RPMI7951 (cell line): ENCODE data around the gene HIGD1B. TPM values are rescaled to one million over a fixed set of nuclear protein-coding genes. Genes with fewer than 3 reads are reported as not detected.
"Not testable (repeated sequence)": the region's sequence is repeated elsewhere in the genome, so short reads cannot be mapped to it uniquely, and the experiment has no call there.

Source experiments
- DNase-seq: peaks from one replicate; pipeline ENCODE4 v3.0.0-alpha.2; 2012; ENCODE audit warnings: low read depth
- total RNA-seq: library from RNA; depleted of rRNA; stranded (reverse); fragments of >200 nt; shearing (Covaris generic); gene quantifications from 2 replicates; pipeline ENCODE4 v1.2.3, GENCODE V29; 2014; rRNA removed

The HIGD1B gene
- total RNA-seq = not detected in 2 replicates

DNA sequence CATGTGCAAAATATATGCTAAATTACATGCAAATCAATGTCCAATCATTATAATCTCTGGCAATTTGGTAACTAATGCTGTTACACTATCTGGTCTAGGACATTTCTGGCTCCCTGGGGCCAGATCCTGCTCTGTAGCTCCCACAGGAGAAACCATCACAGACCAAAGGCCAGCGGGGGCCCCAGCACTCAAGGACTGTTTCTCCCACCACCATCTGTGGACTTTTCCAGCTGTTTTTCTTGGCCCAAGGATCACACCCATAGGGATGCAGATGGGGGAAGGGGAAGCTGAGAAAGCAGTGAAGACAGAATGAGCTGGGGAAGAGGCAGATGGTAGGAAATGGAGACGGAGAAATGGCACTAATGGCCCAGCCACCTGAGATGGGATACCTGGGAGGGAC lies at the start of gene HIGD1B:
TSS of gene HIGD1B (plus strand) at position 298 of the 400 bp plus-strand sequence. CDS start 270 bp downstream, outside the sequence.
- DNase-seq = no peak

DNA sequence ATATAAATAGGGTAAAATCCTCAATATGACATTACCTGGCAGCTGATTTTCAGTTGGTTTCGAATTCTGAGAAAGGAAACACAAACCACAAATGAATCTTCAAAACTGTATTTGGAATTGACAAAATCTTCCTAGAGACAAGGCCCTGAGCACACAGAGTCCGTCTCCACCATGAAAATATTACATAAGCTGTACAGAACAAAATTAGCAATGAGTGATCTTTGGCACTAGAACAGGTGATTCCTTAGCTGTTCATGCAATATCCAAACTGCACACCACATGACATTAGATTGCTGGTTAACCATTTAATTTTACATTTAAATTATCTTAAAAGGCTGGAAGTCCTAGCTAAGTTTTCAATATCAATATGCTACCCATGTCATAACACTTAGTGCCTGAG lies 49.3 kb upstream of the HIGD1B start:
- DNase-seq = no peak

DNA sequence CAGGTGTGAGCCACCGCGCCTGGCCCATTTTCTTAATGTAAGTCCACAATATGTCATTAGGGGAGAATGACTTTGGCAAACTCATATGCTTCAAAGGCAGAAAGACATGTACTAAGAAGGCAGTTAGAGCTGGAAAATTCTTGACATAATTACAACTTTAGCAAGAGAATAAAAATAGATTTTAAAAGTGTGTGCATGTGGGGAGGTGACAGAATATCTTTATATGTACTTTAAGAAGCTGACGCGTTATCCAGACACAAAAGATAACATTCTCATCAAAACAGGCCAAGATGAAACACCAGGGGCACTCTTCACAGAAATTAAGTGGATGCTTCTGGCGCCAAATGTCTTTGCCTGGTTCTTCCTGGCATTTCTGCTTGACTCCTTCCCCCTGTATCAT lies 45.8 kb upstream of the HIGD1B start:
- no peak for DNase-seq

DNA sequence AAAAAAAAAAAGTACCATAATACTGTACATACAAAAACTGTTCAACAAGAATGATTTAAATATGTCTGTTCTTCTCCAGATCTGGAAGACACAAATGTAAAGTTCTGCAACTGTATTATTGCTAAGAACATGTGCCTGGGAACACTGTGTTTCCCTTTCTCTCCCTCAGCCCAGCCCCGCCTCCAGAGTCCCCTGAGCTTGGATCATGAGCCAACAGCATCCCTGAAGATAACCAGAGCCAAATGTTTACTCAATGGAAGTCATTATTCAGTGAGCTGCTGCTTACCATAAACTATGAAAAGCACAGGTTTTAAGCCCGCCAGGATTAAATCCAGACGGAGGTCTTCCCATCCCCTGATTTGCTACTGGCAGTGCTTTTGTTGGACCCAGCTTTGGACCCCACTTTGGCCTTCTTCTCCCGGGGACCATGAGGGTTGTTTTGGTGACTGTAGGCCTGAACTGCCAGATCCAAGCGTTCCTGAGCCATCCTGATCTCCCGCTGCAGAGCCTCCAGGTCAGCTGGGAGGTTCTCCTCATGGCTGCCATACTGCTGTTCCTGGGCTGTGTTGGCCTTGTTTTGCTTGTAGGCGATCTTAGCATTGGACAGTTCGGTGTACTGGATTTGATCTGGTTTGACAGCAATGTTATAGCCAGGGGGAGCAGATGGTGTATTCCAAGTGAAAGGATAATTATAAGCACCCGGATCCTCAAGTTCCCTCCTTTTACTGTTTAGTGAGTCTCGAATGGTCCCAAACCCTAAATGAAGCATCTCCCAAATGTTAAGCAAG lies 43.2 kb upstream of the HIGD1B start:
- DNase-seq = no peak

DNA sequence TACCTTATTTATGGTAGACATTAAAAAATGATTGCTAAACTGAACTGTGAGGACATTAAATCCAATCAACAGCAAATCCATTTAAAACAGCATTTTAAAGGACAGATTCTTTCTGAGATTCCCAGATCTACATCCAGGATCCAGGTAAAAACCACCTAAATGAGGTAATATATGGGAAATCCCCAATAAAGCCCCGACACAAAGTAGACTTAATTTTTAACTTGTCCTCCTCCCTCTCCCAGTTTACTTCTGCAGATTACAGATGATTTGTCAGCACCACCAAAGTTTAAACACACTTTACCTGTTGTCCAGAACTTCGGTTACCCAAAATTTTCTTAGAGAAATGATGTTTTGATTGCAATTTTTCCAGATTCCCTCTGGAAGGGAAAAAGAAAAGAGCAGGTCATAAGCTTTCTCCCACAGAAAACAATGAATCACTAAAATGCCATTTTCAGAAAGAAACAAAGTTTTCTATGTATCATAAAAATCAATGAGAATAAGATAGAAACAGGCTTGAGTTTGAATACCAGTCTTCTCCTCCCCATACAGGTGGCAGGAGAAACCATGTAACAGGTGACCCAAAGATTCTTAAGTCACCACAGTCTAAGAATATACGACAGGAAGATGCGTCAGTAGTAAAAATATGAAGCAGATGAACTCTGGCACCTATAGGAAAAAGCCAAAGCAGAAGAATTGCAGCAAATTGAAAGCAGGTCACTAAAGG lies 40.4 kb upstream of the HIGD1B start:
- no peak for DNase-seq

DNA sequence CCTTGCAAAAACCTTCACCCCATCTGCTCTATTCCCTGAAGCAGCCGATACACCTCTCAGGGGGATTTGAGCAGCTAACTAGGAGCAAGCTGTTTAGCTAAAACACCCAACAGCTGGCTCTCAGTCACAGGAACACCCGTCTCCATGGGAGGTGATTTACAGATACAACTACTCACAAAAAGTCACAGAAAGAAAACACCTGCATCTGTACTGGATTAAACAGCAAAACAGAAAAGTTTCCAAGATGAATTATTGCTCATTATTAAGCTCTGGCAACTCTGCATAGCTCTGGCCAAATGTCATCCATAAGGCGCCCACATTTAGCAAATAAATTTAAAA lies 39.9 kb upstream of the HIGD1B start:
- DNase-seq = no peak

DNA sequence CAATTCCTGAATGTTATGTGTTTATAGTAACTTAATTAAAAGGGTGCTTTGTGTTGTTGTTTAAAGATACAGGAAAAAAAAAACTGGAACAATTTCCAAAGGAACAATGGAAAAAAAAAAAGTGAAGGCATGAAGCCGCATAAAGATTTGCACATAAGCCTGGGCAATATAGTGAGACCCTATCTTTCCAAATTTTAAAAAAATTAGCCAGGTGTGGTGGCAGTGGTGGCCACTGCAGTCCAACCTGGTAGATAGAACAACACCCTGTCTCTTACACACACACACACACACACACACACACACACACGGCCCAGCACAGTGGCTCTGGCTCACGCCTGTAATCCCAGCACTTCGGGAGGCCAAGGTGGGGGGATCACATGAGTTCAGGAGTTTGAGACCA lies 39.5 kb upstream of the HIGD1B start:
- no peak for DNase-seq

DNA sequence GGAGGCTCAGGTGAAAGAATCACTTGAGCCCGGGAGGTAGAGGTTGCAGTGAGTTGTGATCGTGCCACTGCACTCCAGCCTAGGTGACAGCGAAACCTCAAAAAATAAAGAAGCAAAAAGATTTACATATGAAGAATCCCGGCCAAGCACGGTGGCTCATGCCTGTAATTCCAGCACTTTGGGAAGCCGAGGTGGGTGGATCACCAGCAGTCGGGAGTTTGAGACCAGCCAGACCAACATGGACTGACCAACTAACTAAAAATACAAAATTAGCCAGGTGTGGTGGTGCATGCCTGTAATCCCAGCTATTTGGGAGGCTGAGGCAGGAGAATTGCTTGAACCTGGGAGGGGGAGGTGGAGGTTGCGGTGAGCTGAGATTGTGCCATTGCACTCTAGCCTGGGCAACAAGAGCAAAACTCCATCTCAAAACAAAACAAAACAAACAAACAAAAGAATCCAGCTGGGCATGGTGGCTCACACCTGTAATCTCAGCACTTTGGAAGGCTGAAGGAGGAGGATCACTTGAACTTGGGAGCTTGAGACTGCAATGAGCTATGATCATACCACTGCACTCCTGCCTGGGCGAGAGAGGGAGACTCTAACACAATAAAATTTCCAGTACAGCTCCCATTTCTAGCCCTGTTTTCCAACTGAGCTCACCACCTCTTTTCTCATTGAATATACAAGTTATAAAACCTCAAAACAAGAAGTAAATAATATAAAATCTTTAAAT lies 38.9 kb upstream of the HIGD1B start:
- DNase-seq = not testable (repeated sequence)

DNA sequence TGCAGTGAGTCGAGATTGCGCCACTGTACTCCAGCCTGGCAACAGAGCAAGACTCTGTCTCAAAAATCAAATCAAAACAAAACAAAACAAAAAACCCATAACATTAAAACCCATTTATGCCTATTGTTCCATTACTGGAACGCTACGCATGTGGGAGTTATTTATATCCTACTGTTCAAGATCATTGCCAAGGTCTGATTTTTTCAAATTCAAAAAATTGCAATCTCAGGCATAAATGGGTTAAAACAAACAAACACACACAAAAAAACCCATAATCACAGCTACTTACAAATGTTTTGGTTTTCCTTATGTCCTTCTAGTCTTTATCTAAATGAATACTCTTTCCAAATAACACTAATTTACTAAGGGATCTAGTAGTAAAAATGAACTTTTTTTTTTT lies 35.4 kb upstream of the HIGD1B start:
- DNase-seq = no peak

DNA sequence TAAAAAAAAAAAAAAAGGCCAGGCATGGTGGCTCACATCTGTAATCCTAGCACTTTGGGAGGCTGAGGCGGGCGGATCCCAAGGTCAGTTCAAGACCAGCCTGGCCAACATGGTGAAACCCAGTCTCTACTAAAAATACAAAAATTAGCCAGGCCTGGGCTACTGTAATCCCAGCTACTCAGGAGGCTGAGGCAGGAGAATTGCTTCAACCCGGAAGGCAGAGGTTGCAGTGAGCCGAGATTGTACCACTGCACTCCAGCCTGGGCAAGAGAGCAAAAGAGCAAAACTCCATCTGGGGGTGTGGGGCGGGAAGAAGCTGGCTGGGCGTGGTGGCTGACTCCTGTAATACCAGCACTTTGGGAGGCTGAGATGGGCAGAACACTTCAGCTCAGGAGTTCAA lies 29.2 kb upstream of the HIGD1B start:
- DNase-seq = not testable (repeated sequence)

DNA sequence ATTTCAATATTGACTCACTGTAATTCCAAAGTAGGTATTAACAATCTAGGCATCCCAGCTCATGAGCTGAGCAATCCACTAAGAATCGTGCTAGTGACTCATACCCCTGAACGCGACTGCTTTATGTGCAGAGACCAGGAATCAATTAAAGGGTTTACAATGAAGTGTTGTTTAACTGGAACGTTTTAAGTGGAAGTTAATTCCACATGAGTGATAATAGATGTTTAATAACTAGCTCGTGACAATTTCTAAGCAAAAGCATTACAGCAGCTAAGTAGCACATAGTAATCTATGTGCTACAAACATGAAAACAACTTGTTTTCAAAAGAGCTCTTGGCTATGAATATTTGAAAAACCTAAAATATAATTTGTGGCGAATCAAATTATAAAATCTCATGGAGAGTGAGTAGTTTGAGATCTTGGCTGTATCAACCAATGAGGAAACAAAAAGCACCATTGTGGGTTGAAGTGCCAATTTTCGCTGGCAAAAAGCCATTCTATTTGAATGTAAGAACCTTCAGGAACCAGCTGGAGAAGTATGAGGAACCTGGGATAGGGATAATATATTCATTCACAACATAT lies 27.0 kb upstream of the HIGD1B start:
- DNase-seq = peak; percentile 88

DNA sequence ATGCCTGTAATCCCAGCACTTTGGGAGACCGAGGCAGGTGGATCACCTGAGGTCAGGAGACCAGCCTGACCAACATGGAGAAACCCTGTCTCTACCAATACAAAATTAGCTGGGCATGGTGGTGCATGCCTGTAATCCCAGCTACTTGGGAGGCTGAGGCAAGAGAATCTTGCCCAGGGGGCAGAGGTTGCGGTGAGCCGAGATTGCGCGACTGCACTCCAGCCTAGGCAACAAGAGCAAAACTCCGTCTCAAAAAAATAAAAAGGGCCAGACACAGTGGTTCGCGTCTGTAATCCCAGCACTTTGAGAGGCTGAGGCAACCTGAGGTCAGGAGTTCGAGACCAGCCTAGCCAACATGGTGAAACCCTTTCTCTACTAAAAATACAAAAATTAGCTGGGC lies 22.4 kb upstream of the HIGD1B start:
- not testable (repeated sequence) for DNase-seq

DNA sequence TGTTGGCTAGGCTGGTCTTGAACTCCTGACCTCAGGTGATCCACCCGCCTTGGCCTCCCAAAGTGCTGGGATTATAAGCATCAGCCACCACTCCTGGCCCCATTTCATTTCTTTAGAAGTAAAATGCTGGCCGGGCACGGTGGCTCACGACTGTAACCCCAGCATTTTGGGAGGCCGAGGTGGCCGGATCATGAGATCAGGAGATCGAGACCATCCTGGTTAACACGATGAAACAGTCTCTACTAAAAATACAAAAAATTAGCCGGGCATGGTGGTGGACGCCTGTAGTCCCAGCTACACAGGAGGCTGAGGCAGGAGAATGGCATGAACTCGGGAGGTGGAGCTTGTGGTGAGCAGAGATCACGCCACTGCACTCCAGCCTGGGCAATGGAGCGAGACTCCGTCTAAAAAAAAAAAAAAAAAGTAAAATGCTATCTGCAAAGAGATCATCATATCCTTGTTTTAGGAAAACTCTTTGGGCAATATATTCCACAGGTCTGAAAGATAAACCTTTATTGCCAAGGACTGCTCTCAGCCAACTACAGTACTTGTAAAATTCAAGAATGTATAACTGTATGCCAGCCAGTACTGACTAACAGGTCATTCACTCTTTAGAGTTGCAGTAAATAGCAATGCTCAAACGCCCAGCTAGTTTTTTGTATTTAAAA lies 21.4 kb upstream of the HIGD1B start:
- DNase-seq = peak; percentile 51

DNA sequence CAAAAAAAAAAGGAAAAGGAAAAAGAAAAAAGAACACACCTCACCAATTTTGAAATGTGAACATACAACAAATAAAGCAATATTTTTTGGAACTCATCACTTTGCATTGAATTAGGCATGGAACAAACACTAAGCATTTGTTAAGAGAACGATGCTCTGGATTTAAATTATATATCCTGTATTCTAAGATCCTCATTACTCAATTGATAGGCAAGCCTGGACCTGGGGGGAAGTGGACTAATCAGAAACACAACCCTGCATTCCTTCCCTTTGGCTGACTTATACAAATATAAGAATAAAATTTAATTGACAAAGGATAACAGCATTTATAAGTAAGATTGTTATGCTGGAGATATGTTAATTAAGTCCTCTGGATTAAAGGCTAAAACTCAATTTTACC lies 19.8 kb upstream of the HIGD1B start:
- DNase-seq = no peak

DNA sequence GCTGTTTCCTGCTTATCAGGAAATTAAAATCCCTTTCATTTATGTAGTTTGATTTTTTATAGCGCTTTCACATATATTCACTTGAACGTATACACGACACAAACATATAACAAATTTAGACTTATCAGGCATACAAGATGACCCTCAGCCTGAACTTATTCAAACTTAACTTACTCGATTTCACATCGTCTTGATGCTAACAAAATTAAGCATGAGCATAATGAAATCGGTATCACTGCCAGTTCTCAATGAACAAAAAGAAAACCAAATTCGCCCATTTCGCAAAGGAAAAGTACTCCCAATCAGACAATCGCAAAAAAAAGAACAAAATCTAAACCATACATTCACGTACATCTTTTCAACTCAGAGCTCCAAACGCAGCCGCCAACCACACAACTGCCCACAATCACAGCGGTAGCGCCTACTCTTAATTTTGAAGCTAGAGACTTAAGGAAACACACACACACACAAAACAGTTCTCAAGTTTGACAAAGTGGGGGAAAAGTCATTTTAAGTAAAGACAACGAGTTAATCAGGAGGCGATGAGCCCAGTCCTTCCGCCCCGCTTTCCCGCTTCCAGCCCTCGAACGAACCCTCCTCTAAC lies 18.7 kb upstream of the HIGD1B start:
- DNase-seq = no peak

DNA sequence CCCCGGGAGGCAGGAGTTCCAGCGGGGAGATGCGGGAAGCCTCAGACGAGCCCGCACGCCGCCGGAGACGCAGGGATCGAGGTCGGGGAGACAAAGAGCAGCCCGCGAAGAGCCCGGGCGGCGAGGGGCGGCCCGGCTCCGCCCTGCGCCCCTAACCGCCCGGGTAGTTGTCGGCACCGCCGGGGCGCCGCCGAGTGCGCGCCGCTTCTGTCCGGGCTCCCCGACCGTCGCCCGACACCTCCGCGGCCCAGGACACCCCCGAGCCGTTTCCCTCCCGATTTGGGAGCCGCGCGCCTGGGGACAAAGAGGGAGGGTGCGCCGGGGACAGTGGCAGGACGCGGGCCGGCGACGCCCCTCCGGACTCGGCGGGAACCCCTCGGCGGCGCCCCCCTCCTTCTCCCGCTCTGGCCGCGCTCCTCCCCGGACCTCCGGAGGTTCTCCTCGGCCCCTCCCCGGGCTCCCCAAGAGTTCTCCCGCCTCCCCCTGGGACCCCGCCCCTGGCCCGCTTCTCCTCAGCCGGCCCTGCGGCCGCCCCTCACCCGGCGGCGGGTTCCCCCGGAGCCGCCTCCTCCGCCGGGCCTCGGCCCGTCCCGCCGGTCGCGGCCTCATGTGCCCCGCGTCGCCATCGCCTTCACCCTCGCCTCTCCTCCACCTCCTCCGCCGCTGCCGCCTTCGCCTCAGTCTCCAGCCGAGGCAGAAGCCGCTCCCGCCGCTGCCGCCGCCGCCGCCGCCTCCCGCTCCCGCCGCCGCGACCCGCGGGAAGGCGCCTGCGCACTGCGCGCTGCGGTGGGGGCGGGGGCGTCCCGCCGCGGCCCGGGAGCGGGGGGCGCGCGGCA lies 17.9 kb upstream of the HIGD1B start, which contains the start of gene GJC1:
TSS of gene GJC1 (minus strand) at position 765 of the 836 bp plus-strand sequence. CDS start 24,470 bp downstream, outside the sequence.
- DNase-seq = peak; percentile 61

DNA sequence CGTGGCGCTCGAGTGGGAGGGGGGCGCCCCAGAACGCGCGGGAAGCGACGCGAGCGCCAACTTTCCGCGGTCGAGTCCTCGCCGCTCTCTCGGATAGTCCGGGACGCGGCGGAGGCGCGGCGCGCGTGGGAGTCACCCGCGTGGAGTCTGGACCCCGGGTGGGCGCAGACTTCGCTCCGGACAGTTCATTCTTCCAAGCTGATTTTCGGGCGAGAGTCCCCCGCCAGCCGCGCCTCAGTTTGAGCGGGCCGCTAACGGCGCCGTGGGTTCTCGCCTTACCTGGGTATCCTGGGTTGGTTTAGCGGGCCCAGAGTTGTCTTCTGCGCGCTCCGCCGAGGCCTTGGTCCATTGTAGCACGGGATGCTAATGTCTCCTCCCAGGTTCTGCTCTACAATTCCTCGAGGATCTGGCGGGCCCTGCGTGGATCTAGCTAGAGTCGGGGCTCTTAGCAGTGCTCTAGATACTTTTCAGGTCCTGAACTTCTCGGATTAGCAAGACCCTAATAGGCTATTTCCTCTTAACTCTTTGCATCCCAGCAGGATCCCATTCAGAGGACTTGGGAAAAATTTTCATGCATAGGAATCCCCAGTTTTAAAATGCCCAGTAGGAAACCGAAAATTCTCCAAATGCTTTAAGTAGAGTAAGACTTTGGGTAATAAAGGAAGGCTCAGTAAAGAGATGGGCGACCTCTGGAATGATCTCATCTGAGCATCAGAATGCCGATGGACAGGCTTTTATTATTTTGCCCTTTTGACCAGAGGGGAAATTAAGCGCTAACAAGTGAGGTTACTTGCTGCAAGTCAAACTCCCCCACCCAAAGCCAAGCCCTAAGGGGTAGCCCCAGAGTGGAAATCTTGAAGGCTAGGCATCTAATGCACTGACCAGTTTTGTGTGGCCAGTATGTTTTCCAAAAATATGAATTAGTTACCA lies 17.1 kb upstream of the HIGD1B start:
- DNase-seq = peak; percentile 29

DNA sequence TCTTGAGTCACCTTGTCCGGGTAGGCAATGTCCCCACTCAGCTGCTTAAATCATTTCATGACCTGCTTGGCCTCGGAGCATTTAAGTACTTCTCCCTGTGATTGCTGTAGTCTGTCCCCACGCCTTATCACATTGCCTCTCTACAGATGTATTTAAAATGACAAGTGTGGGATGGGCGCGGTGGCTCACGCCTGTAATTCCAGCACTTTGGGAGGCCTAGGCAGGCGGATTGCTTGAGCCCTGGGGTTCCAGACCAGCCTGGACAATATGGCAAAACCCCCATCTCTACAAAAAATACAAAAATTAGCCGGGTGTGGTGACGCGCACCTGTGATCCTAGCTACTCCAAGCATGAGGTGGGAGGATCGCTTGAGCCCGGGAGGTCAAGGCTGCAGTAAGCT lies 16.3 kb upstream of the HIGD1B start:
- DNase-seq = no peak

DNA sequence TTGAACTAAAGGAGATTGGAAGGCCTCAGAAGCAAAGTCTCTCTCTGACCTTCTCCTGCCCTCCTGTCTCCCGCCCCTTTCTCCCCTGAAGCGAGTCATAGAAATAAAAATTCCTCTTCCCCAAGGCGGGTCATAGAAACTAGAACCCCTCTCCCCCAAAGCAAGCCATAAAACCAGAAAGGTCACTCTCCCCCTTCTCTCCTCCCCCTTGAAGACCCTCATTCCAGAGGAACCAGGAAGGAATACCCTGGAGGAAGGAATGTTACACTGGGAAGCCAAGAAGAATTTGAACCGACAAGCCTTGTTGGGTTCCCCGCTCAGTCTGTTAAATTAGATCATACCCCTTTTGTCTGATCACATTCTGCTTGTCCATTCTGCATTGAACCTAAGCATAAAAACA lies 14.9 kb upstream of the HIGD1B start:
- DNase-seq = no peak
